Liver (tissue), 3 donors: ENCODE measurements around the gene C15orf39.

ENCODE experiments used
- JUND ChIP-seq, 2 donors: IDR thresholded peaks; 2 replicates each; pipeline ENCODE4 v1.6.1; 2016; ENCODE audit warnings: antibody characterized with exemption in 2 of 2
- RAD21 ChIP-seq, 2 donors: IDR thresholded peaks; 2 replicates each; pipeline ENCODE4 v1.6.1; 2016; ENCODE audit warnings: antibody characterized with exemption in 2 of 2, mild to moderate bottlenecking in 2 of 2
- RXRA ChIP-seq, 2 donors: IDR thresholded peaks; 2 replicates each; pipeline ENCODE4 v1.6.1; 2017 to 2018; ENCODE audit warnings: antibody characterized with exemption in 2 of 2, mild to moderate bottlenecking in 1 of 2
- SP1 ChIP-seq: IDR thresholded peaks from 2 replicates; pipeline ENCODE4 v1.6.1; 2018; ENCODE audit warnings: antibody characterized with exemption, mild to moderate bottlenecking
- TAF1 ChIP-seq: conservative IDR thresholded peaks from 2 replicates; pipeline ENCODE4 v1.6.1; 2016; ENCODE audit warnings: antibody characterized with exemption, mild to moderate bottlenecking
- YY1 ChIP-seq: IDR thresholded peaks from 2 replicates; pipeline ENCODE4 v1.6.1; 2016; ENCODE audit warnings: antibody characterized with exemption, mild to moderate bottlenecking
- TF ChIP-seq, protein P1 (sequence below): fragments of 150-350 bp; IDR thresholded peaks from 2 replicates; pipeline ENCODE4 v1.5.1; 2017; ENCODE audit warnings: improper control_type of control experiment, low read depth, low read length; ENCODE audit not compliant: missing input control
- TF ChIP-seq, protein P2 (sequence below): IDR thresholded peaks from 2 replicates; pipeline ENCODE4 v1.6.1; 2016; ENCODE audit warnings: antibody characterized with exemption, mild to moderate bottlenecking
- TF ChIP-seq, protein P3 (sequence below): IDR thresholded peaks from 2 replicates; pipeline ENCODE4 v1.6.1; 2016; ENCODE audit warnings: antibody characterized with exemption
- donor health status: healthy.
- donor health status: healthy.

DNA sequence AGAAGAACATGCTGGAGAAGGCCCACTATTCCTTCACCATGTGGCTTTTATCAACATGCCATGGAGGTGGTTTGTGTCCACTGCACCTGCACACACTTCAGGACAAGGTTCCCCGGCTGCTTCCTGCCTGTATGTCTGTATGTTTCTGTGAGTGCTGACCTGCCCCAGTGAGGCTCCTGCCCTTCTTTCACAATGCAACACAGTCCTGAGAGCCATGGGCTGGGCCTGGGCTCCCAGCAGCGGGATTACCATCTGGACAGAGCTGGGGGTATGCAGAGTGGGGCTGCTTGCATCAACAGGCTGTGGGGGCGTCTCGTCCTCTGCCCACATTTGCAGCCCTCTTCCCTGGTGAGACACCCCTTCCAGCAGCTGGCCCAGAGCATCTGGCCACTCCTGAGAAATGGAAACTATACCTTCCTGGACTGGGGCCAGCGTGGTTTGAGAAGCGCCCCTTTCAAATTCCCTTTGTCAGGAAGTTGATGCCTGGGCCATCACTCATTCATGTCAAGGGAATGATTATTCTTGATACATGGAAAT, 29.3 kb upstream of the C15orf39 start:
- TF ChIP-seq TAF1, result no peak
- TF ChIP-seq, protein P1, sequence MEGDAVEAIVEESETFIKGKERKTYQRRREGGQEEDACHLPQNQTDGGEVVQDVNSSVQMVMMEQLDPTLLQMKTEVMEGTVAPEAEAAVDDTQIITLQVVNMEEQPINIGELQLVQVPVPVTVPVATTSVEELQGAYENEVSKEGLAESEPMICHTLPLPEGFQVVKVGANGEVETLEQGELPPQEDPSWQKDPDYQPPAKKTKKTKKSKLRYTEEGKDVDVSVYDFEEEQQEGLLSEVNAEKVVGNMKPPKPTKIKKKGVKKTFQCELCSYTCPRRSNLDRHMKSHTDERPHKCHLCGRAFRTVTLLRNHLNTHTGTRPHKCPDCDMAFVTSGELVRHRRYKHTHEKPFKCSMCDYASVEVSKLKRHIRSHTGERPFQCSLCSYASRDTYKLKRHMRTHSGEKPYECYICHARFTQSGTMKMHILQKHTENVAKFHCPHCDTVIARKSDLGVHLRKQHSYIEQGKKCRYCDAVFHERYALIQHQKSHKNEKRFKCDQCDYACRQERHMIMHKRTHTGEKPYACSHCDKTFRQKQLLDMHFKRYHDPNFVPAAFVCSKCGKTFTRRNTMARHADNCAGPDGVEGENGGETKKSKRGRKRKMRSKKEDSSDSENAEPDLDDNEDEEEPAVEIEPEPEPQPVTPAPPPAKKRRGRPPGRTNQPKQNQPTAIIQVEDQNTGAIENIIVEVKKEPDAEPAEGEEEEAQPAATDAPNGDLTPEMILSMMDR, result no peak
- TF ChIP-seq RAD21 (IDR thresholded peaks at IDR 0.05), result no peak
- TF ChIP-seq YY1, result no peak
- TF ChIP-seq RXRA (IDR thresholded peaks at IDR 0.05), result no peak
- TF ChIP-seq JUND (IDR thresholded peaks at IDR 0.05), result no peak
- TF ChIP-seq SP1, result no peak
- TF ChIP-seq, protein P2, sequence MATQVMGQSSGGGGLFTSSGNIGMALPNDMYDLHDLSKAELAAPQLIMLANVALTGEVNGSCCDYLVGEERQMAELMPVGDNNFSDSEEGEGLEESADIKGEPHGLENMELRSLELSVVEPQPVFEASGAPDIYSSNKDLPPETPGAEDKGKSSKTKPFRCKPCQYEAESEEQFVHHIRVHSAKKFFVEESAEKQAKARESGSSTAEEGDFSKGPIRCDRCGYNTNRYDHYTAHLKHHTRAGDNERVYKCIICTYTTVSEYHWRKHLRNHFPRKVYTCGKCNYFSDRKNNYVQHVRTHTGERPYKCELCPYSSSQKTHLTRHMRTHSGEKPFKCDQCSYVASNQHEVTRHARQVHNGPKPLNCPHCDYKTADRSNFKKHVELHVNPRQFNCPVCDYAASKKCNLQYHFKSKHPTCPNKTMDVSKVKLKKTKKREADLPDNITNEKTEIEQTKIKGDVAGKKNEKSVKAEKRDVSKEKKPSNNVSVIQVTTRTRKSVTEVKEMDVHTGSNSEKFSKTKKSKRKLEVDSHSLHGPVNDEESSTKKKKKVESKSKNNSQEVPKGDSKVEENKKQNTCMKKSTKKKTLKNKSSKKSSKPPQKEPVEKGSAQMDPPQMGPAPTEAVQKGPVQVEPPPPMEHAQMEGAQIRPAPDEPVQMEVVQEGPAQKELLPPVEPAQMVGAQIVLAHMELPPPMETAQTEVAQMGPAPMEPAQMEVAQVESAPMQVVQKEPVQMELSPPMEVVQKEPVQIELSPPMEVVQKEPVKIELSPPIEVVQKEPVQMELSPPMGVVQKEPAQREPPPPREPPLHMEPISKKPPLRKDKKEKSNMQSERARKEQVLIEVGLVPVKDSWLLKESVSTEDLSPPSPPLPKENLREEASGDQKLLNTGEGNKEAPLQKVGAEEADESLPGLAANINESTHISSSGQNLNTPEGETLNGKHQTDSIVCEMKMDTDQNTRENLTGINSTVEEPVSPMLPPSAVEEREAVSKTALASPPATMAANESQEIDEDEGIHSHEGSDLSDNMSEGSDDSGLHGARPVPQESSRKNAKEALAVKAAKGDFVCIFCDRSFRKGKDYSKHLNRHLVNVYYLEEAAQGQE, result no peak
- TF ChIP-seq, protein P3, sequence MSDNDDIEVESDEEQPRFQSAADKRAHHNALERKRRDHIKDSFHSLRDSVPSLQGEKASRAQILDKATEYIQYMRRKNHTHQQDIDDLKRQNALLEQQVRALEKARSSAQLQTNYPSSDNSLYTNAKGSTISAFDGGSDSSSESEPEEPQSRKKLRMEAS, result no peak
